Body of pancreas (tissue), 4 donors: Measurements from ENCODE around the gene CDC42BPA.

Experiments used
- POLR2A ChIP-seq, 3 donors: fragments of 450-650 bp; IDR thresholded peaks; one replicate each; pipeline ENCODE4 v1.6.1; 2016; ENCODE audit warnings: antibody characterized with exemption in 3 of 3, mild to moderate bottlenecking in 2 of 3
- TF ChIP-seq, protein P1 (sequence below), 7 experiments: fragments of 450-650 bp in 4 of 7; fragments of 200-600 bp in 3 of 7; sonication (generic) in 3 of 7; IDR thresholded peaks; one replicate each; pipeline ENCODE4 v1.5.1; 2016 to 2019; ENCODE audit warnings: antibody characterized with exemption in 7 of 7

- TF ChIP-seq, protein P1, sequence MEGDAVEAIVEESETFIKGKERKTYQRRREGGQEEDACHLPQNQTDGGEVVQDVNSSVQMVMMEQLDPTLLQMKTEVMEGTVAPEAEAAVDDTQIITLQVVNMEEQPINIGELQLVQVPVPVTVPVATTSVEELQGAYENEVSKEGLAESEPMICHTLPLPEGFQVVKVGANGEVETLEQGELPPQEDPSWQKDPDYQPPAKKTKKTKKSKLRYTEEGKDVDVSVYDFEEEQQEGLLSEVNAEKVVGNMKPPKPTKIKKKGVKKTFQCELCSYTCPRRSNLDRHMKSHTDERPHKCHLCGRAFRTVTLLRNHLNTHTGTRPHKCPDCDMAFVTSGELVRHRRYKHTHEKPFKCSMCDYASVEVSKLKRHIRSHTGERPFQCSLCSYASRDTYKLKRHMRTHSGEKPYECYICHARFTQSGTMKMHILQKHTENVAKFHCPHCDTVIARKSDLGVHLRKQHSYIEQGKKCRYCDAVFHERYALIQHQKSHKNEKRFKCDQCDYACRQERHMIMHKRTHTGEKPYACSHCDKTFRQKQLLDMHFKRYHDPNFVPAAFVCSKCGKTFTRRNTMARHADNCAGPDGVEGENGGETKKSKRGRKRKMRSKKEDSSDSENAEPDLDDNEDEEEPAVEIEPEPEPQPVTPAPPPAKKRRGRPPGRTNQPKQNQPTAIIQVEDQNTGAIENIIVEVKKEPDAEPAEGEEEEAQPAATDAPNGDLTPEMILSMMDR (IDR thresholded peaks at IDR 0.05), result no peak
- no peak for TF ChIP-seq POLR2A (IDR thresholded peaks at IDR 0.05)
These were observed 144.1 kb downstream of the CDC42BPA start for GRCh38 chr1:227174164-227174563.
